ENCODE data around the gene ST8SIA5. TPM values are rescaled to one million over a fixed set of nuclear protein-coding genes. Genes with fewer than 3 reads are reported as not detected.
A peak's percentile ranks its signal among the peaks of the same experiment; 100 is the strongest.

The ST8SIA5 gene, protein sequence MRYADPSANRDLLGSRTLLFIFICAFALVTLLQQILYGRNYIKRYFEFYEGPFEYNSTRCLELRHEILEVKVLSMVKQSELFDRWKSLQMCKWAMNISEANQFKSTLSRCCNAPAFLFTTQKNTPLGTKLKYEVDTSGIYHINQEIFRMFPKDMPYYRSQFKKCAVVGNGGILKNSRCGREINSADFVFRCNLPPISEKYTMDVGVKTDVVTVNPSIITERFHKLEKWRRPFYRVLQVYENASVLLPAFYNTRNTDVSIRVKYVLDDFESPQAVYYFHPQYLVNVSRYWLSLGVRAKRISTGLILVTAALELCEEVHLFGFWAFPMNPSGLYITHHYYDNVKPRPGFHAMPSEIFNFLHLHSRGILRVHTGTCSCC
- not detected in 2 replicates for total RNA-seq (2011; cell fraction: chromatin; rRNA removed; ENCODE audit: low replicate concordance)
- total RNA-seq (2011; cell fraction: nucleolus; rRNA removed): not detected in 2 replicates
- total RNA-seq (2011; cell fraction: nucleoplasm; rRNA removed): 0.07 TPM in 1 of 2 replicates, not detected in the other
- total RNA-seq (2014; rRNA removed) (0.08 TPM in 1 of 2 replicates, not detected in the other), total RNA-seq (2014; rRNA removed; fragmentation: Illumina TruSeq; extraction: Trizol) (0.04 and 0.13 TPM in 2 replicates), total RNA-seq (2015; rRNA removed; fragmentation: Illumina TruSeq; extraction: Trizol) (0.26 and 0.33 TPM in 2 replicates), total RNA-seq (2021) (not detected in 2 replicates), polyA plus RNA-seq (2011; rRNA removed) (0.03 and 0.05 TPM in 2 replicates), polyA plus RNA-seq (2014; fragmentation: Illumina TruSeq; extraction: Trizol) (0.07 and 0.08 TPM in 2 replicates), polyA plus RNA-seq (2014; fragmentation: Nextera tagmentation; extraction: Ambion mirVana) (not detected), polyA plus RNA-seq (2014; rRNA removed) (0.01 TPM in 1 of 2 replicates, not detected in the other), polyA minus RNA-seq (2011; rRNA and poly(A)+ RNA removed) (not detected in 2 replicates), Bru-seq, nascent RNA (percentile 12 among the genes with signal in this experiment), BruChase-seq, experiment 1, labeled RNA remaining after a 2-hour chase (percentile 30 among the genes with signal in this experiment), BruChase-seq, experiment 2, labeled RNA remaining after a 6-hour chase (percentile 29 among the genes with signal in this experiment)
- polyA plus RNA-seq (2011; cell fraction: cytosol; rRNA removed): 0.19 TPM in 1 of 2 replicates, not detected in the other
- polyA plus RNA-seq (2011; cell fraction: nucleus; rRNA removed): 0.04 and 0.07 TPM in 2 replicates
- 0.06 and 0.10 TPM in 2 replicates for polyA plus RNA-seq (2012)
- polyA minus RNA-seq (2011; cell fraction: cytosol; rRNA and poly(A)+ RNA removed): not detected in 2 replicates
- polyA minus RNA-seq (2011; cell fraction: nucleus; rRNA and poly(A)+ RNA removed): not detected in 2 replicates
- long read RNA-seq, experiment 1, partial matches to known transcripts: 0 of 1 reads
- long read RNA-seq, experiment 1, other reads (novel, unspliced or antisense): 1 of 1 reads
- long read RNA-seq, experiment 2: 0 reads
- long read RNA-seq, experiment 3: 0 reads

DNA sequence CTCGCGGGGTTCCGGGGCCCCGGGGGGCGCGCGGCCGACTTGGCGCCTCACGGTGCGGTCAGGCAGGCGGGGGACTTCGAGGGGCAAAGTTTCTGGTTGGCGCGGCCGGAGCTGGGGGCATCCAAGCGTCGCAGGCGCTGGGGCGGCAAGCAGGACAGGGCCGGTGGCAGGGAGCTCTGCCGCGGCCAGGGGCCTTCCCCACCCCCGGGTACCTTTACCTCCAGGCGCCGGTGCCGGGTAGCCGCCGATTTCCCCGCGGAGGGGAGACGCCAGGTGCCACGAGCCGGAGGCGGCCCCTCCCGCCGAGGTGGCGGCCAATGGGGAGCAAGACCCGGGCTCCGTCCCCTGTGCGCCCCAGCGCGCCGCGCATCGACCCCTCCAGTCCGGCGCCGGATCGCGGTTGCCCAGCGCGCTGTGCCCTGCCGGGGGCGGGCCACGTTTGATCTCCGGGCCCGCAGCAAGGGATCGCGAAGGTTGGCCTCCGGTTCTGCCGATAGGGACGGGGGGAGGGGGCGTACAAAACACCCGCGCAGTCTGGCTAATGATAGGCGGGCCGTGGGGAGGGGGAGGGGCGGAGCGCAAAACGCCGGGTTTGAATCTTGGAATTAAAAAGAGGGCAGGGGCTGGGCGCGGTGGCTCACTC is at the start of gene ST8SIA5:
Gene ST8SIA5 (minus strand): TSS at position 495 of the 643 bp plus-strand sequence. CDS start 545 bp downstream, outside the sequence.
- no peaks in the 10 kb centered on the region for H3K79me2 ChIP-seq (ENCODE audit: control insufficient read depth, insufficient read depth, low read length)
- peaks cover 0 to 4% of the 10 kb centered on the region in 2 experiments; a peak in 1 of 5 replicates for H3K4me1 ChIP-seq (replicated peaks in 1 of 2; ENCODE audit: control insufficient read depth in 2 of 2, insufficient read depth in 2 of 2, low read length in 2 of 2)
- FAIRE-seq (no peak), DNase-seq (ENCODE audit: extremely low read depth in 1 of 4, low spot score in 3 of 4) (no peak), ATAC-seq (no peak)
- no peak within 1 kb of the TSS for H3K27ac ChIP-seq (ENCODE audit: extremely low read depth, low read depth, low read length)
- ChIA-PET CTCF (ENCODE audit: low intra/inter-chr PET ratio) (no interaction called here), POLR2A (no interaction called here)
- WGBS (ENCODE audit: insufficient coverage, low coverage, missing lambda C conversion rate): 67% methylated on average over 15 of the region's 74 CpGs
- BruUV-seq (replicated peaks): no TSS peak
- no peak within 1 kb of the TSS for H3K9ac ChIP-seq (ENCODE audit: insufficient read depth in 1 of 2, low read depth in 2 of 2, low read length in 2 of 2)
- no peaks in the 10 kb centered on the region for H3K36me3 ChIP-seq (ENCODE audit: control insufficient read depth, insufficient read depth, low read length)
- in situ Hi-C loops (cut with MboI) (no loop called here), intact Hi-C loops (cut with micrococcal nuclease) (no loop called here)
- no peak within 1 kb of the TSS for H2AFZ ChIP-seq (ENCODE audit: low read depth, low read length)
- H3K4me3 ChIP-seq: no peak within 1 kb of the TSS
- peaks cover 2 to 21% of the 10 kb centered on the region in 2 experiments; a peak in 3 of 5 replicates for H3K27me3 ChIP-seq (ENCODE audit: control insufficient read depth in 2 of 2, insufficient read depth in 2 of 2, low read length in 2 of 2)
- no peaks in the 10 kb centered on the region for H3K9me3 ChIP-seq (replicated peaks; ENCODE audit: control insufficient read depth, insufficient read depth, low read depth, low read length)
- H3K9me1 ChIP-seq (ENCODE audit: control insufficient read depth, insufficient read depth, low read length): no peaks in the 10 kb centered on the region
- H3K4me2 ChIP-seq (ENCODE audit: insufficient read depth, low read length): no peak within 1 kb of the TSS
- no peaks in the 10 kb centered on the region for H4K20me1 ChIP-seq (replicated peaks; ENCODE audit: control insufficient read depth, insufficient read depth, low read length)
- no peak for TF ChIP-seq ILF3 (IDR thresholded peaks at IDR 0.05; ENCODE audit: borderline replicate concordance)
- TF ChIP-seq HDAC3 (IDR thresholded peaks at IDR 0.05; ENCODE audit: borderline replicate concordance, partially characterized antibody): no peak
- no peak for TF ChIP-seq NFATC3 (IDR thresholded peaks at IDR 0.05)
- TF ChIP-seq, protein P1, sequence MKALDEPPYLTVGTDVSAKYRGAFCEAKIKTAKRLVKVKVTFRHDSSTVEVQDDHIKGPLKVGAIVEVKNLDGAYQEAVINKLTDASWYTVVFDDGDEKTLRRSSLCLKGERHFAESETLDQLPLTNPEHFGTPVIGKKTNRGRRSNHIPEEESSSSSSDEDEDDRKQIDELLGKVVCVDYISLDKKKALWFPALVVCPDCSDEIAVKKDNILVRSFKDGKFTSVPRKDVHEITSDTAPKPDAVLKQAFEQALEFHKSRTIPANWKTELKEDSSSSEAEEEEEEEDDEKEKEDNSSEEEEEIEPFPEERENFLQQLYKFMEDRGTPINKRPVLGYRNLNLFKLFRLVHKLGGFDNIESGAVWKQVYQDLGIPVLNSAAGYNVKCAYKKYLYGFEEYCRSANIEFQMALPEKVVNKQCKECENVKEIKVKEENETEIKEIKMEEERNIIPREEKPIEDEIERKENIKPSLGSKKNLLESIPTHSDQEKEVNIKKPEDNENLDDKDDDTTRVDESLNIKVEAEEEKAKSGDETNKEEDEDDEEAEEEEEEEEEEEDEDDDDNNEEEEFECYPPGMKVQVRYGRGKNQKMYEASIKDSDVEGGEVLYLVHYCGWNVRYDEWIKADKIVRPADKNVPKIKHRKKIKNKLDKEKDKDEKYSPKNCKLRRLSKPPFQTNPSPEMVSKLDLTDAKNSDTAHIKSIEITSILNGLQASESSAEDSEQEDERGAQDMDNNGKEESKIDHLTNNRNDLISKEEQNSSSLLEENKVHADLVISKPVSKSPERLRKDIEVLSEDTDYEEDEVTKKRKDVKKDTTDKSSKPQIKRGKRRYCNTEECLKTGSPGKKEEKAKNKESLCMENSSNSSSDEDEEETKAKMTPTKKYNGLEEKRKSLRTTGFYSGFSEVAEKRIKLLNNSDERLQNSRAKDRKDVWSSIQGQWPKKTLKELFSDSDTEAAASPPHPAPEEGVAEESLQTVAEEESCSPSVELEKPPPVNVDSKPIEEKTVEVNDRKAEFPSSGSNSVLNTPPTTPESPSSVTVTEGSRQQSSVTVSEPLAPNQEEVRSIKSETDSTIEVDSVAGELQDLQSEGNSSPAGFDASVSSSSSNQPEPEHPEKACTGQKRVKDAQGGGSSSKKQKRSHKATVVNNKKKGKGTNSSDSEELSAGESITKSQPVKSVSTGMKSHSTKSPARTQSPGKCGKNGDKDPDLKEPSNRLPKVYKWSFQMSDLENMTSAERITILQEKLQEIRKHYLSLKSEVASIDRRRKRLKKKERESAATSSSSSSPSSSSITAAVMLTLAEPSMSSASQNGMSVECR (CRISPR knock-in tag; IDR thresholded peaks at IDR 0.05): no peak
- TF ChIP-seq JUN (IDR thresholded peaks at IDR 0.05; ENCODE audit: borderline replicate concordance, low read depth, low read length): no peak
- TF ChIP-seq JUN (CRISPR knock-in tag; IDR thresholded peaks at IDR 0.05; ENCODE audit: borderline replicate concordance): no peak
- no peak for TF ChIP-seq PHF8 (IDR thresholded peaks at IDR 0.05; ENCODE audit: borderline replicate concordance, low read length)
- TF ChIP-seq, protein P2, sequence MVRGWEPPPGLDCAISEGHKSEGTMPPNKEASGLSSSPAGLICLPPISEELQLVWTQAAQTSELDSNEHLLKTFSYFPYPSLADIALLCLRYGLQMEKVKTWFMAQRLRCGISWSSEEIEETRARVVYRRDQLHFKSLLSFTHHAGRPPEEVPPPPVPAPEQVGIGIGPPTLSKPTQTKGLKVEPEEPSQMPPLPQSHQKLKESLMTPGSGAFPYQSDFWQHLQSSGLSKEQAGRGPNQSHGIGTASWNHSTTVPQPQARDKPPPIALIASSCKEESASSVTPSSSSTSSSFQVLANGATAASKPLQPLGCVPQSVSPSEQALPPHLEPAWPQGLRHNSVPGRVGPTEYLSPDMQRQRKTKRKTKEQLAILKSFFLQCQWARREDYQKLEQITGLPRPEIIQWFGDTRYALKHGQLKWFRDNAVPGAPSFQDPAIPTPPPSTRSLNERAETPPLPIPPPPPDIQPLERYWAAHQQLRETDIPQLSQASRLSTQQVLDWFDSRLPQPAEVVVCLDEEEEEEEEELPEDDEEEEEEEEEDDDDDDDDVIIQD (CRISPR knock-in tag; IDR thresholded peaks at IDR 0.05): no peak
- TF ChIP-seq ZBTB7A (IDR thresholded peaks at IDR 0.05; ENCODE audit: borderline replicate concordance, control insufficient read depth, low read depth, low read length): no peak
